Posterior vena cava (tissue), 2 donors: ENCODE results near the gene MYMK. TPM values are rescaled to one million over a fixed set of nuclear protein-coding genes. Genes with fewer than 3 reads are reported as not detected.
A peak's percentile ranks its signal among the peaks of the same experiment; 100 is the strongest.

ENCODE experiments used
- DNase-seq: peaks from one replicate; pipeline ENCODE4 v3.0.0-alpha.2; 2020; ENCODE audit warnings: low spot score
- intact Hi-C, 2 donors: fragments of 100-400 bp; cut with DNase I; formaldehyde crosslinking; loops; one replicate each; pipeline versions ENCODE4 v1.14.1 to v1.14.2; 2022 to 2023
- total RNA-seq, 2 donors: library from RNA; stranded (reverse); fragmentation: NEBNext Ultra II Directional; extraction: Animal tissue kit (Norgen Biotek cat#: 25700); gene quantifications; one replicate each; pipeline ENCODE4 v1.2.1, GENCODE V29; 2021
- donor health status: DM: yes; HTN: yes; CAD: no.
- donor health status: DM: yes; HTN: yes; CAD: no.

Gene MYMK
- total RNA-seq, 2 donors from 2014 or later = not detected

GRCh38 chr9:133537257-133537656, 12.5 kb upstream of the MYMK start:
- DNase-seq = no peak
- intact Hi-C loops = loop anchor here in 1 of 2 donors (10.0 kb wide), 1 partner anchor 188 kb away; no protein-coding TSS in a partner anchor

DNA sequence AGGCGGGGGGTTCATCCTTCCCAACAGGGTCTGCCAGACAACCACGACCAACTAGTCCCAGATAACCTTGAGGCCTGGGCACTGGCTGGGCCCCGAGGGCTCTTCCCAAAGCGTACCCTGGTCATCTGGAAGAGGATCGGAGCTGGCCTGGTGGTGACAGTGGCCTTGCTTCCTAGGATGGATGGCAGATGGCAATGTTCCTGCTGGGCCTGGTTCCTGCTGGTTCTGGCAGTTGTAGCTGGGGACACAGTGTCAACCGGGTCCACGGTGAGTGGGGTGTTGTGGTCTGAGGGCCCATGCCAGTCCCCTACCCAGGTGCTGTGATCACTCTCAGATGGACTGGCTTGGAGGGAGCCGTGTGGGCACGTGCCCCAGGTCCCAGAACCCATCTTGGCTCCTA, 11.8 kb upstream of the MYMK start:
- DNase-seq = no peak
- intact Hi-C loops = loop anchor here in 1 of 2 donors (10.0 kb wide), 1 partner anchor 188 kb away; no protein-coding TSS in a partner anchor

GRCh38 chr9:133536080-133536479, 11.3 kb upstream of the MYMK start:
- intact Hi-C loops = loop anchor here in 1 of 2 donors (10.0 kb wide), 1 partner anchor 189 kb away; no protein-coding TSS in a partner anchor

GRCh38 chr9:133535306-133535877, 10.6 kb upstream of the MYMK start:
- no peak for DNase-seq
- intact Hi-C loops = loop anchor here in 1 of 2 donors (10.0 kb wide), 1 partner anchor 189 kb away; no protein-coding TSS in a partner anchor

More at GRCh38 chr9:133536080-133536479, 11.3 kb upstream of the MYMK start:
- DNase-seq = no peak

GRCh38 chr9:133534346-133535291, 9.9 kb upstream of the MYMK start, which contains the start of gene ADAMTSL2:
ADAMTSL2 (plus strand) TSS chr9:133534704; CDS start chr9:133536713, 2,009 bp downstream.
- DNase-seq = peak; percentile 89
- intact Hi-C loops = loop anchor here in 1 of 2 donors (10.0 kb wide), 1 partner anchor 190 kb away; no protein-coding TSS in a partner anchor

DNA sequence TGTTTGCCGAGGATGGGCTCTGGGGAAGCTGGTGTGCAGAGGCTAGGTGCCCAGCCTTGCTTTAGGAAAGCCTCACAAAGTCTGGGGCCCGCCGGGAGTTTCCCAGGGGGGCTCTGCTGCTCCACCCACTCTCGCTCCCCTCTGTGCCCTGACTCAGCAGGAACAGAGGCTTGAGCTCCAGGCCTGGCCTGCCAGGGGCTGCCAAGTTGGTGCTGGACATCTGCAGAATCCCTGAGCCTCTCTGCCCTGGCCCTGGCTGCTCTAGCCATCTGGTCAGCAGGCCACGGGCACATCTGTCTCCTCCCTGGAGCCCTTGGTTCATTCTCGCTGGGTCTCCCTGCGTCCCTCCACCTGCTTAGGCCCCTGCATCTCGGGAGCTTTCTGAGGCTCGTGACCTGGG, 9.1 kb upstream of the MYMK start:
- intact Hi-C loops = loop anchor here (2.0 to 10.0 kb wide), 2 partner anchors 191 to 193 kb away; no protein-coding TSS in a partner anchor
- no peak for DNase-seq

DNA sequence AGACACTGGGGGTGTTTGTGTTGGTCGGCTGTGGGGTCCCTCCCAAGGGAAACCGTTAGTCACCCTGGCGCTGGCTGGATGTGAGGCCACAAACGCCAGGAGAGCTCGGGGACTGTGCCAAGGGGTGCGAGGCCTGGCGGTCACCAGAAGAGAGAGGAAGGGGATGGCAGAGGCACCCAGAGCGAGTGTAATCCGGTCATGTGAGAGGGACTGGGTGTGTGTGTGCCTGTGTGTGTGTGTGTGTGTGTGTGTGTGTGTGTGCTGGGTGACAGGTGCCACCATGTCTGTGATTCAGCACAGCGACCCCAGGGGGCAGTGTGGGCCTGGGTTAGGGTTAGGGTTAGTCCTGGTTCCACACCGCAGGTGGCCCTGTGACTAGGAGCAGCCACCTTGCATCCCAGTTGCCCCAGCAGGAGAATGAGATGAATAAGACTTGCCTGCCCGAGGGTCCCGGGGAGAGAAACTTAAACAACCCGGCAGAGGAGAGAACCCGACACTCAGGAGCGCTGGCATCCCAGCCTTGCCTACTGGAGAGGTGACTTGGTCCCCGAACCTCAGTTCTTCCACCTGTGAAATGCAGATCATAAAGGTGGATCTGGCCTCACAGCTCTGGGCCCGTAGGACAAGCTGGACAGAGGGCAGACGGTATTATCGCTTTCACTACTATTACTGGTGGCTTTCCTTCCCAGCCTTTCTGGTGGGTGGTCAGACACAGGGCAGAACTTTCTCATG, 8.3 kb upstream of the MYMK start:
- intact Hi-C loops = loop anchor here (2.0 to 10.0 kb wide), 2 partner anchors 192 to 194 kb away; no protein-coding TSS in a partner anchor
- DNase-seq = peak; percentile 92

DNA sequence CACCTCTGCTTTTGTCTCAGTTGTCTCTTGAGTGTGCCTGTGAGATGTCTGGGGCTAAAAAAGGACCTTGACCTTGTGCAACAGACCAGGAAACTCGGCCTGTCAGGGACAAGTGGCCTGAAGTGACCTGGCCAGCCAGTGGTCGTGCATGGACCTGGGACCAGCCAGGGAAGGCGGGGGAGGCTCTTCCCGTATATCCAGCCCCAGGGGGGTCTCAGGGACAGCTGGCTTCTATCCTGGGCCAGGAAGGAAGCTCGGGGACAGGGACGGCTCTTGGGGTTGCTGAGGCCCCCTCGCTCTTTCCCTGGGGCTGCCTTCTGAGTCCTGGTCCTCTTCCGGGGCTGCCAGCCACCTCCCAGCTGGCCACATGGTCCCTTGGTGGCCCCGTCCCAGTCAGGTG, 6.5 kb upstream of the MYMK start:
- no peak for DNase-seq
- intact Hi-C loops = loop anchor here in 1 of 2 donors (10.0 kb wide), 1 partner anchor 194 kb away; no protein-coding TSS in a partner anchor

DNA sequence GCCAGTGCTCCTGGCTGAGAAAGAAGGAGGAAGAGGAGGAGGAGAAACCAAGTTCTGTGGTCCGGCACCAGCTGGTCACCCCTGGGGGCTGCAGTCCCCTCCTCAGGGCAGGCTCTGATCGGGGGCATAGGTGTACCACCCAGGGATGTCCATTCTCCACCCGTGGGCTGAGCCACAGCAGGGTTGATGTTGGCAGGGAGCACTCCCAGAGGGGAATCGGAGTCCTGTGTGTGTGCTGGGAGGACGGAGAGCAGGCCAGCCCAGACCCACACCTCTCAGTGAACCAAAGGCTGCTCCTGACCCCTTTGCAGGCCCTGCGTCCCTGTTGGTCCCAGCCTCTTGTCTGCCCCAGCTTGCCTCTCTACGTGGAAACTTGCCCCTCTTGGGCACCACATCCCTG, 5.1 kb upstream of the MYMK start:
- intact Hi-C loops = loop anchor here in 1 of 2 donors (1.0 to 10.0 kb wide), 2 partner anchors 46 to 195 kb away; no protein-coding TSS in a partner anchor

DNA sequence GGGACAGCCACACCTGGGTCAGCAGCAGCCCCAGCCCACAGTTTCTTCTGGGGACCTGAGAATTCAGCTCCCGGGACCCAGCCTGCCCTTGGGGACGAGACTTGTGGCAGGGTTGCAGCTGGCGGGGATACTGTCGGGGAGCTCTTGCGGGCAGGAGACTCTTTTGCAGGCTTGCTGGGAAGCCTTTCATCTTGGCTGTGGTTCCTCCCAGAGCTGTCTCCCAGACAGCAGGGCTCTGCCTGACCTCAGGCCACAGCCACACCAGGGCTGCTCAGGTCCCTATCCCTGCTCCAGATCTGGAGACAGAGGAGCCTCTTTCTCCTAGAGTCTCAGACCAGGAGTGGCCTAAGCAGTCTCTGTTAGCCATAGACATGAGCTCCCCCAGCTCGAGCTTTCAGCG, 4.7 kb upstream of the MYMK start:
- no peak for DNase-seq

More for the DNA sequence above, 5.1 kb upstream of the MYMK start:
- no peak for DNase-seq

GRCh38 chr9:133528876-133529241, 4.1 kb upstream of the MYMK start:
- DNase-seq = no peak
- intact Hi-C loops = loop anchor here in 1 of 2 donors (1.0 kb wide), 1 partner anchor 47 kb away; no protein-coding TSS in a partner anchor

More for the DNA sequence above, 4.7 kb upstream of the MYMK start:
- intact Hi-C loops = loop anchor here in 1 of 2 donors (1.0 kb wide), 1 partner anchor 47 kb away; no protein-coding TSS in a partner anchor

DNA sequence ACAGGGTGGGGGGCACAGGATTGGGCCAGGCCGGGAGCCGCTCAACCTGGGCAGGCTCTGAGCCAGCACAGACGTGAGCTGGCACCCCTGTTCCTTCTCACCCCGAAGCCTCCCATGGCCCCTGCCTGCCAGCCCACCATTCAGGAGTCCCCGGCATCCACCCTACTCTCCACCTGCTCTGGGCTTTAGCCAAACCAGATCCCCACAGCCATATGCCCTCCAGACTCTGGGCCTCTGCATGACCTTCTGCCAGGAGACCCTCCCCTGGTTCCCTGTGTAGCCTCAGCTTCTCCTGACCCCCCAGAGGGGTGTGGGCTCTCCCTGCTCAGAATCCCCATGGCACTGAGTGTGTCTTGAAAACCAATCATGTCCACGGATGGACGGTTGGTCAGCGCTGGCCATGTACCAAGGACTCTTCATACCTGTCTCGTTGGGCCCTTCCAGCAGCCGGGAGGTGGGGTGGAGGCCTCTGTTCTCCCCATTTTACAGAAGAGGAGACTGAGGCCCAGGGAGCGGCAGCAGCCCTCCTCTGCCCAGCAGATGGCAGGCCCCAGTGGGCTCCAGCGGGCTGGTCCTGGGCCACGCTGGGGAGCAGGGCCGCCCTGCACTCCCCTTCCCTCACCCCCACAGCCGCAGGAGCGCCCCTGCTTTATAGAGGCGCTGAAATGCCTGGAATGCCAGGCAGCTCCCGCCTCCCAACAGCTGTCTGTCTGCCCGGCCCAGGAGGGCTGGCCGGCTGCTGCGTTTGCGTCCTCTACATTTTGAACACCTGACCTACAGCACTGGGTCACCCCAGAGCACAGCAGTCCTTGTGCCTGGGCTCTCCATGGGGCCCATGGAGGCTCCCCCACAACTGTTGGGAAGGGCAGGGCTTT, 3.5 kb upstream of the MYMK start:
- intact Hi-C loops = no loop called here
- DNase-seq = no peak

GRCh38 chr9:133527444-133527920, 2.7 kb upstream of the MYMK start:
- DNase-seq = no peak
- intact Hi-C loops = no loop called here

GRCh38 chr9:133526721-133527321, 2.1 kb upstream of the MYMK start:
- no peak for DNase-seq
- intact Hi-C loops = no loop called here

- intact Hi-C loops = no loop called here
- no peak for DNase-seq
Measured at GRCh38 chr9:133525677-133526076, 918 bp upstream of the MYMK start.

GRCh38 chr9:133524146-133524545, 613 bp downstream of the MYMK start:
- DNase-seq = no peak
- intact Hi-C loops = no loop called here

- intact Hi-C loops = no loop called here
- DNase-seq = no peak
Measured at GRCh38 chr9:133523106-133523505, 1.7 kb downstream of the MYMK start.
